Vagina (tissue), 2 donors: Measurements from ENCODE around the gene RPH3AL. TPM values are rescaled to one million over a fixed set of nuclear protein-coding genes. Genes with fewer than 3 reads are reported as not detected.

ENCODE experiments used
- DNase-seq, 2 donors: peaks; one replicate each; pipeline ENCODE4 v3.0.0-alpha.2; 2017; ENCODE audit errors: extremely low spot score in 2 of 2
- H3K27ac ChIP-seq: fragments of 200-600 bp; sonication (generic); one replicate; pipeline ENCODE4 v1.5.1; 2019
- H3K27me3 ChIP-seq: fragments of 200-600 bp; sonication (generic); one replicate; pipeline ENCODE4 v1.5.1; 2019
- H3K36me3 ChIP-seq, 2 donors: fragments of 200-600 bp; sonication (generic); one replicate each; pipeline ENCODE4 v1.5.1; 2017 to 2019
- H3K4me1 ChIP-seq: fragments of 200-600 bp; sonication (generic); one replicate; pipeline ENCODE4 v1.5.1; 2019
- H3K4me3 ChIP-seq, 2 donors: fragments of 200-600 bp; sonication (generic); 1 replicate in 1 of 2; 2 replicates in 1 of 2; pipeline ENCODE4 v1.5.1; 2016 to 2019
- H3K9me3 ChIP-seq: fragments of 200-600 bp; sonication (generic); one replicate; pipeline ENCODE4 v1.5.1; 2019
- POLR2A ChIP-seq, 2 donors: fragments of 450-650 bp; IDR thresholded peaks; one replicate each; pipeline ENCODE4 v1.6.1; 2017; ENCODE audit warnings: antibody characterized with exemption in 2 of 2, mild to moderate bottlenecking in 2 of 2, moderate library complexity in 2 of 2
- POLR2AphosphoS5 ChIP-seq, 2 donors: sonication (generic); formaldehyde crosslinking; IDR thresholded peaks; one replicate each; pipeline ENCODE4 v1.9.0; 2017; ENCODE audit warnings: antibody characterized with exemption in 2 of 2, mild to moderate bottlenecking in 2 of 2, low read depth in 1 of 2; ENCODE audit not compliant: insufficient read depth in 1 of 2
- intact Hi-C: fragments of 100-400 bp; cut with DNase I; formaldehyde crosslinking; loops from one replicate; pipeline ENCODE4 v1.15.1; 2023
- total RNA-seq: library from RNA; depleted of rRNA; stranded (reverse); fragments of >200 nt; gene quantifications from one replicate; pipeline ENCODE4 v1.2.3, GENCODE V29; 2016
- TF ChIP-seq, protein P1 (sequence below), 3 experiments: fragments of 450-650 bp in 2 of 3; fragments of 200-600 bp in 1 of 3; sonication (generic) in 1 of 3; IDR thresholded peaks; one replicate each; pipeline ENCODE4 v1.5.1; 2017 to 2019; ENCODE audit warnings: antibody characterized with exemption in 3 of 3, mild to moderate bottlenecking in 2 of 3, moderate library complexity in 2 of 3

The RPH3AL gene
- total RNA-seq, 1 donor from 2014 or later: 43.5 TPM

DNA sequence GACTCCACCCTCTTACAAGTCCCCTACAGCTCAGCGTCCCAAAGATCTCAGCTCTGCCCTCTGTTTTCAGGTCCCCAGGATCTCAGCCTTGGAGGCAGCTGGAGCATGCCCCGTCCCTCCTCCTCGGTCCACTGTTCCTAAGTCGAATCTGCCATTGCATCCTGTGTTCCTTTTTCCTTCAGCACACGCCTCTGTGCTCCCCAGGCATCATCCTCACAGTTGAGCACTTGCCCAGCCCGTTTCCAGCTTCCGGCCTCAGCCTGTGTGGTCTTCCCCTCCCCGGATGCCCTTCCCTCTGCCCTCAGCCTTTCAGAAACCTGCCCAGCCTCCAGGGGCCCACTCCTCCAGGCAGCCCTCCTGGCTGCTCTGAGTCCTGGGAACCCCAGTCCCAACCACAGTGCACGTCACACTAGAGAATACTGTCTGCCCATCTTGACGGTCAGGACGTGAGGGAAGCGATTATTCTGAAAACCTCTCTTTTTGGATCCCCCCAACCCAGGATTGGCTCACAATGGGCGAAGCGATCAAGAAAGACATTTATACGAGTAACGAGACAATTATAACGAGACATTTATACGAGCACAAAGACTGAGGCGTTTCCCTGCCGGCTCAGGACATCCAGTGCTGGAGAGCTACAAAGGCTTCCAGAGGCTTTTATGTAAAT is 41.4 kb downstream of the RPH3AL start:
- intact Hi-C loops: no loop called here
- Histone ChIP-seq H3K36me3 (no peaks in the 10 kb centered on the region), H3K4me3 (no peak overlapping the region), H3K9me3 (no peaks in the 10 kb centered on the region), H3K27ac (no peak overlapping the region), H3K27me3 (no peaks in the 10 kb centered on the region), H3K4me1 (peaks cover 11% of the 10 kb centered on the region)
- TF ChIP-seq POLR2A (IDR thresholded peaks at IDR 0.05): no peak
- TF ChIP-seq, protein P1, sequence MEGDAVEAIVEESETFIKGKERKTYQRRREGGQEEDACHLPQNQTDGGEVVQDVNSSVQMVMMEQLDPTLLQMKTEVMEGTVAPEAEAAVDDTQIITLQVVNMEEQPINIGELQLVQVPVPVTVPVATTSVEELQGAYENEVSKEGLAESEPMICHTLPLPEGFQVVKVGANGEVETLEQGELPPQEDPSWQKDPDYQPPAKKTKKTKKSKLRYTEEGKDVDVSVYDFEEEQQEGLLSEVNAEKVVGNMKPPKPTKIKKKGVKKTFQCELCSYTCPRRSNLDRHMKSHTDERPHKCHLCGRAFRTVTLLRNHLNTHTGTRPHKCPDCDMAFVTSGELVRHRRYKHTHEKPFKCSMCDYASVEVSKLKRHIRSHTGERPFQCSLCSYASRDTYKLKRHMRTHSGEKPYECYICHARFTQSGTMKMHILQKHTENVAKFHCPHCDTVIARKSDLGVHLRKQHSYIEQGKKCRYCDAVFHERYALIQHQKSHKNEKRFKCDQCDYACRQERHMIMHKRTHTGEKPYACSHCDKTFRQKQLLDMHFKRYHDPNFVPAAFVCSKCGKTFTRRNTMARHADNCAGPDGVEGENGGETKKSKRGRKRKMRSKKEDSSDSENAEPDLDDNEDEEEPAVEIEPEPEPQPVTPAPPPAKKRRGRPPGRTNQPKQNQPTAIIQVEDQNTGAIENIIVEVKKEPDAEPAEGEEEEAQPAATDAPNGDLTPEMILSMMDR (IDR thresholded peaks at IDR 0.05): no peak
- TF ChIP-seq POLR2AphosphoS5 (IDR thresholded peaks at IDR 0.05; ENCODE audit: insufficient read depth in 1 of 2, low read depth in 1 of 2): no peak
- DNase-seq: no peak

DNA sequence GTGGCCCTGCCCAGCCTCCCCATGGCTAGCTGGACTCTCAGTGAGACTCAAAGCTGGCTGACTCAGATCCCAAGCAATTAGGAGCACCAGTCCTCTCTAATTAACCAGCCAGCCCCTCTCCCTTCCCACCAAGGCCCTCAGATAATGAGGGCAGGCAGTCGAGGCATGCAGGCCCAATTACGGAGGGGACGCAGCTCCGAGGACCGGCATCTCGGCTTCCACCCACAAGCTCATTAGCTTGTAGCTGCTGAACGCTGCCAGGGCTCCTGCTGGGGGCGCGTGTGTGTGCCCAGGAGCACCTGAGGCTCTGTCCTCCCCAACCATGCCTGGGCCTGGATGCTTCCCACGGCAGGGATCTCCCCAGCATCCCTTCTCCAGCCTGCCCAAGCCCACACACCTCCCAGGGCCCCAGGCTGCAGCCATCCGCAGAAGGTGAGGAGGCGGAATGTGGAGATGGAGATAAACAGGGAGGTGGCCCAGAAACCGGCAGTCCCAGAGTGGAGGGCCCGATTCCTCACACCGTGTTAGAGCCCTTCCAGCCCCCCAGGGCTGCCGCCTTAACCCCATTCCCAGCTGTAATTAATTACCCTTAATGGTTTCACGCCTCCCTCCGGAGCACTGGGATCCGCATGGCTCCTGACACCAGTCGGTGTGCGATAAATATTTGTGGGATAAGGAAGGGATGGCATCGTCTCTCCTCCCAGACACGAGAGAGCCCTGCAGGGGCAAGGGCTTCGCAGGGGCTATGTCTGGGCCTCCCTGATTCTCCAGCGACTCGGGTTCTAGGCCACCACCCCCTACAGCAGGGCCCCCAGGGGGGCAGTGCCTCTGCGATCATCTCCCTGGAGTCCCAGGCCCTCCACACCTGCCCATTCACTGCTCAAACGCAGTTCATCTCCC is 42.2 kb downstream of the RPH3AL start:
- Histone ChIP-seq H3K27me3 (no peaks in the 10 kb centered on the region), H3K36me3 (no peaks in the 10 kb centered on the region), H3K27ac (no peak overlapping the region), H3K4me3 (no peak overlapping the region), H3K4me1 (peaks cover 11% of the 10 kb centered on the region), H3K9me3 (no peaks in the 10 kb centered on the region)
- TF ChIP-seq, protein P1 (IDR thresholded peaks at IDR 0.05): no peak
- TF ChIP-seq POLR2A (IDR thresholded peaks at IDR 0.05): no peak
- TF ChIP-seq POLR2AphosphoS5 (IDR thresholded peaks at IDR 0.05; ENCODE audit: insufficient read depth in 1 of 2, low read depth in 1 of 2): no peak
- intact Hi-C loops: no loop called here
- DNase-seq: no peak

DNA sequence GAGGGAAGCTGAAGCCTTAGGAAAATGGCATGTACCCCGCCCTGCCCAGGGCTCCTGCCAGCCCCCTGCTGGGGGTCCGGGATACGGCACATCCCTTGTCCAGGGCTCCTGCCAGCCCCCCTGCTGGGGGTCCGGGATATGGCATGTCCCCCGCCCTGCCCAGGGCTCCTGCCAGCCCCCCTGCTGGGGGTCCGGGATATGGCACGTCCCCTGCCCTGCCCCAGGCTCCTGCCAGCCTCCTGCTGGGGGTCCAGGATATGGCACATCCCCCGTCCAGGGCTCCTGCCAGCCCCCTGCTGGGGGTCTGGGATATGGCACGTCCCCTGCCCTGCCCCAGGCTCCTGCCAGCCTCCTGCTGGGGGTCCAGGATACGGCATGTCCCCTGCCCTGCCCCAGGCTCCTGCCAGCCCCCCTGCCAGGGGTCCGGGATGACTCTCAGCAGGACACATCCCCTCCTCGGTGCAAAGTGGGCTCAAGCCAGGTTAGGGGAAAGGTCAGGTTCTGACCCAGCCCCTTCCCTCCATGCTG is 43.2 kb downstream of the RPH3AL start:
- peaks cover 11% of the 10 kb centered on the region for H3K4me1 ChIP-seq
- no peaks in the 10 kb centered on the region for H3K9me3 ChIP-seq
- no peak for DNase-seq
- intact Hi-C loops: no loop called here
- no peak overlapping the region for H3K27ac ChIP-seq
- H3K4me3 ChIP-seq: no peak overlapping the region
- TF ChIP-seq, protein P1 (IDR thresholded peaks at IDR 0.05): no peak
- no peak for TF ChIP-seq POLR2AphosphoS5 (IDR thresholded peaks at IDR 0.05; ENCODE audit: insufficient read depth in 1 of 2, low read depth in 1 of 2)
- no peak for TF ChIP-seq POLR2A (IDR thresholded peaks at IDR 0.05)
- H3K27me3 ChIP-seq: no peaks in the 10 kb centered on the region
- no peaks in the 10 kb centered on the region for H3K36me3 ChIP-seq

DNA sequence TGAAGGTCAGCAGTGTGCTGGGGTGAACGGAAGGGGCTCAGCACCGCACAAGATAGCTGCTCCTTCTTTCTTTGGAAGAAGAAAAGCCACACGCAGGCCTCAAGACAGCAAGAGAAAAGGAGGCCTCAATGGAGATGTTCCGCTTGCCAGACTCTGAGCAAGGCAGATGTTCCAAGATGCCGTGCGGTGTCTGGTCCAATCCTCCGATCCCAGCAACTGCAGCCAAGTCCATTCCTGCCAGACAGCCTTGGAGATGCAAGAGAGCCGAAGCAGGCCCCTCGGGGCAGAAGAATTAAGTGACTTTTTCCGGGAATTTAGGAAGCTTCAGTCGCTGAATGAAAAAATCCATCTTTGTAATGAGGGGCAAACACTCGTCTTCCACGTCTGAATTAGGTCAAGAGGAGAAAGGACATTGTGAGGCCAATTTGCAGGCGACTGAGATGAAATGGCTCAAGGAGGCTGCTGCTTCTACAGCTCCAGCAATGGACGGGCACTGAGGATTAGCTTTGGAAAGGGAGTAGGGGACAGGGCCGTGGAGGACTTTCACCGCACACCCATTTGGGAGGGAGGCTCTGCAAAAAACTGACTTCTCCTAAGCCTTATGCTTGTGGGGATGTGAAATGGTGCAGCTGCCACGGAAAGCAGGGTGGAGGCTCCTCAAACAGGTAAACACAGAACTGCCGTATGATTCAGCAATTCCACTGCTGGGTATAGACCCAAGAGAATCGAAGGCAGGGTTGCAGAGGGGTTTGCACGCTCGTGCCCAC is 44.7 kb downstream of the RPH3AL start:
- Histone ChIP-seq H3K4me1 (peaks cover 11% of the 10 kb centered on the region), H3K9me3 (no peaks in the 10 kb centered on the region), H3K27ac (peak overlapping the region; percentile 39), H3K4me3 (no peak overlapping the region), H3K27me3 (no peaks in the 10 kb centered on the region), H3K36me3 (no peaks in the 10 kb centered on the region)
- no peak for DNase-seq
- TF ChIP-seq, protein P1 (IDR thresholded peaks at IDR 0.05): no peak
- TF ChIP-seq POLR2AphosphoS5 (IDR thresholded peaks at IDR 0.05; ENCODE audit: insufficient read depth in 1 of 2, low read depth in 1 of 2) (no peak), POLR2A (IDR thresholded peaks at IDR 0.05) (no peak)
- intact Hi-C loops: no loop called here
